Mesendoderm (in vitro differentiated cells): ENCODE results near the gene ISL2.

ENCODE experiments used
- DNase-seq: peaks from one replicate; pipeline ENCODE4 v3.0.0; 2013
- H2AK5ac ChIP-seq: 2 replicates; pipeline ENCODE4 v1.6.1; 2013; ENCODE audit warnings: low read length, inconsistent platforms
- H2BK120ac ChIP-seq: 2 replicates; pipeline ENCODE4 v1.6.1; 2013; ENCODE audit warnings: low read depth, mild to moderate bottlenecking, low read length, moderate library complexity, mixed read lengths
- H2BK15ac ChIP-seq: replicated peaks from 2 replicates; pipeline ENCODE4 v1.6.1; 2013; ENCODE audit warnings: low read depth, mild to moderate bottlenecking, moderate library complexity
- H2BK5ac ChIP-seq: 2 replicates; pipeline ENCODE4 v1.6.1; 2013; ENCODE audit warnings: low read length, inconsistent platforms
- H3K18ac ChIP-seq: 2 replicates; pipeline ENCODE4 v1.6.1; 2013; ENCODE audit warnings: mild to moderate bottlenecking, low read length, mixed read lengths
- H3K23ac ChIP-seq: one replicate; pipeline ENCODE4 v1.6.1; 2013; ENCODE audit warnings: low read length
- H3K27ac ChIP-seq: 2 replicates; pipeline ENCODE4 v1.5.1; 2013; ENCODE audit warnings: low read depth, mild to moderate bottlenecking, inconsistent platforms, low read length, moderate library complexity
- H3K27me3 ChIP-seq: 2 replicates; pipeline ENCODE4 v1.6.1; 2013; ENCODE audit warnings: low read length, control low read depth, mild to moderate bottlenecking, inconsistent platforms; ENCODE audit not compliant: insufficient read depth, poor library complexity
- H3K36me3 ChIP-seq: 2 replicates; pipeline ENCODE4 v1.6.1; 2013; ENCODE audit warnings: low read length, inconsistent platforms; ENCODE audit not compliant: control insufficient read depth, insufficient read depth
- H3K4ac ChIP-seq: one replicate; pipeline ENCODE4 v1.6.1; 2013; ENCODE audit warnings: low read depth, mild to moderate bottlenecking, low read length, moderate library complexity
- H3K4me1 ChIP-seq: 2 replicates; pipeline ENCODE4 v1.6.1; 2013; ENCODE audit warnings: low read depth, low read length, inconsistent platforms; ENCODE audit not compliant: control insufficient read depth
- H3K4me2 ChIP-seq: 2 replicates; pipeline ENCODE4 v1.6.1; 2013; ENCODE audit warnings: low read length
- H3K4me3 ChIP-seq: 2 replicates; pipeline ENCODE4 v1.5.1; 2013; ENCODE audit warnings: mild to moderate bottlenecking, low read length
- H3K56ac ChIP-seq: one replicate; pipeline ENCODE4 v1.6.1; 2013; ENCODE audit warnings: low read length
- H3K79me1 ChIP-seq: 2 replicates; pipeline ENCODE4 v1.6.1; 2013; ENCODE audit warnings: low read length, inconsistent platforms
- H3K79me2 ChIP-seq: 2 replicates; pipeline ENCODE4 v1.6.1; 2013; ENCODE audit warnings: mild to moderate bottlenecking, low read length; ENCODE audit not compliant: control insufficient read depth, insufficient read depth
- H3K9ac ChIP-seq: 2 replicates; pipeline ENCODE4 v1.6.1; 2013; ENCODE audit warnings: low read length, inconsistent platforms
- H4K5ac ChIP-seq: one replicate; pipeline ENCODE4 v1.6.1; 2013; ENCODE audit warnings: low read length
- H4K8ac ChIP-seq: one replicate; pipeline ENCODE4 v1.6.1; 2013; ENCODE audit warnings: low read depth, mild to moderate bottlenecking, control low read depth, low read length, moderate library complexity
- WGBS: extraction: QIAGEN DNeasy Blood & Tissue Kit; methylation state at CpG from one replicate; pipeline ENCODE4 v1.1.7; 2013; ENCODE audit warnings: low lambda C conversion rate, missing lambda C conversion rate; ENCODE audit not compliant: insufficient coverage; ENCODE audit errors: extremely low coverage; 5-methylcytosine and 5-hydroxymethylcytosine counted together

ISL2 gene

GRCh38 chr15:76345583-76345879 lies 9.0 kb downstream of the ISL2 start:
- no peak for DNase-seq
- Histone ChIP-seq H4K8ac (no peak overlapping the region), H3K36me3 (no peaks in the 10 kb centered on the region), H3K23ac (no peak overlapping the region), H2AK5ac (no peak overlapping the region), H3K56ac (peak overlapping the region; percentile 81), H3K27ac (no peak overlapping the region), H3K79me1 (no peaks in the 10 kb centered on the region), H3K4me1 (peaks cover 9% of the 10 kb centered on the region), H2BK5ac (no peak overlapping the region), H3K18ac (no peak overlapping the region), H3K27me3 (peaks cover 41% of the 10 kb centered on the region), H3K4ac (no peak overlapping the region), H3K4me2 (peak overlapping the region; percentile 78), H2BK120ac (no peak overlapping the region), H3K79me2 (no peaks in the 10 kb centered on the region), H3K4me3 (no peak overlapping the region), H3K9ac (no peak overlapping the region), H4K5ac (no peak overlapping the region), H2BK15ac (no peak overlapping the region)
- no CpG with 5 or more reads among the region's 7 CpGs for WGBS

- H3K79me2 ChIP-seq: no peaks in the 10 kb centered on the region
- H3K9ac ChIP-seq: peak overlapping the region; percentile 69
- H3K4ac ChIP-seq: peak overlapping the region; percentile 38
- WGBS: no CpG with 5 or more reads among the region's 65 CpGs
- H2AK5ac ChIP-seq: no peak overlapping the region
- H3K23ac ChIP-seq: no peak overlapping the region
- peak overlapping the region; percentile 37 for H2BK15ac ChIP-seq
- no peaks in the 10 kb centered on the region for H3K36me3 ChIP-seq
- peaks cover 9% of the 10 kb centered on the region for H3K4me1 ChIP-seq
- peak overlapping the region; percentile 78 for H3K4me2 ChIP-seq
- no peak overlapping the region for H2BK120ac ChIP-seq
- peak overlapping the region; percentile 45 for H3K4me3 ChIP-seq
- H3K27ac ChIP-seq: no peak overlapping the region
- H3K18ac ChIP-seq: peak overlapping the region; percentile 47
- peaks cover 36% of the 10 kb centered on the region for H3K27me3 ChIP-seq
- DNase-seq: peak; percentile 78
- H3K79me1 ChIP-seq: no peaks in the 10 kb centered on the region
- H3K56ac ChIP-seq: peak overlapping the region; percentile 81
- H4K8ac ChIP-seq: no peak overlapping the region
- no peak overlapping the region for H4K5ac ChIP-seq
- no peak overlapping the region for H2BK5ac ChIP-seq
Observed at GRCh38 chr15:76345880-76346668, 9.5 kb downstream of the ISL2 start.

- Histone ChIP-seq H3K4me2 (peak overlapping the region; percentile 78), H3K27ac (no peak overlapping the region), H2BK15ac (peak overlapping the region; percentile 37), H4K5ac (no peak overlapping the region), H3K79me2 (no peaks in the 10 kb centered on the region), H2BK120ac (peak overlapping the region; percentile 48), H3K79me1 (no peaks in the 10 kb centered on the region), H3K4me1 (peaks cover 9% of the 10 kb centered on the region), H3K56ac (peak overlapping the region; percentile 81), H3K9ac (peak overlapping the region; percentile 69), H3K36me3 (no peaks in the 10 kb centered on the region), H2BK5ac (no peak overlapping the region), H4K8ac (peak overlapping the region; percentile 76), H3K23ac (no peak overlapping the region), H3K4me3 (peak overlapping the region; percentile 45), H3K18ac (peak overlapping the region; percentile 97), H3K27me3 (peaks cover 29% of the 10 kb centered on the region), H2AK5ac (no peak overlapping the region), H3K4ac (peak overlapping the region; percentile 38)
- WGBS: no CpG with 5 or more reads among the region's 74 CpGs
- peak; percentile 54 for DNase-seq
Observed at GRCh38 chr15:76346669-76347481, 10.3 kb downstream of the ISL2 start.

GRCh38 chr15:76347482-76348055 lies 11.0 kb downstream of the ISL2 start:
- H3K18ac ChIP-seq: peak overlapping the region; percentile 97
- peak overlapping the region; percentile 78 for H3K4me2 ChIP-seq
- no peak overlapping the region for H3K4me3 ChIP-seq
- H3K4ac ChIP-seq: no peak overlapping the region
- H3K27ac ChIP-seq: no peak overlapping the region
- H3K79me1 ChIP-seq: no peaks in the 10 kb centered on the region
- peaks cover 9% of the 10 kb centered on the region for H3K4me1 ChIP-seq
- H4K8ac ChIP-seq: peak overlapping the region; percentile 76
- no peak overlapping the region for H2AK5ac ChIP-seq
- H3K23ac ChIP-seq: no peak overlapping the region
- H4K5ac ChIP-seq: no peak overlapping the region
- H2BK120ac ChIP-seq: no peak overlapping the region
- H2BK5ac ChIP-seq: no peak overlapping the region
- no peak overlapping the region for H2BK15ac ChIP-seq
- no peaks in the 10 kb centered on the region for H3K36me3 ChIP-seq
- DNase-seq: peak; percentile 48
- no peaks in the 10 kb centered on the region for H3K79me2 ChIP-seq
- H3K9ac ChIP-seq: no peak overlapping the region
- peak overlapping the region; percentile 66 for H3K56ac ChIP-seq
- WGBS: no CpG with 5 or more reads among the region's 13 CpGs
- peaks cover 23% of the 10 kb centered on the region for H3K27me3 ChIP-seq

- Histone ChIP-seq H3K9ac (no peak overlapping the region), H3K4me3 (no peak overlapping the region), H4K8ac (no peak overlapping the region), H3K79me2 (no peaks in the 10 kb centered on the region), H3K18ac (no peak overlapping the region), H3K4me1 (peaks cover 4% of the 10 kb centered on the region), H3K36me3 (no peaks in the 10 kb centered on the region), H3K56ac (no peak overlapping the region), H4K5ac (no peak overlapping the region), H2BK15ac (no peak overlapping the region), H3K23ac (no peak overlapping the region), H3K79me1 (no peaks in the 10 kb centered on the region), H3K4me2 (no peak overlapping the region), H3K4ac (no peak overlapping the region), H3K27me3 (peaks cover 10% of the 10 kb centered on the region), H2BK120ac (no peak overlapping the region), H3K27ac (no peak overlapping the region), H2AK5ac (no peak overlapping the region), H2BK5ac (no peak overlapping the region)
- DNase-seq: no peak
- WGBS: no CpG with 5 or more reads among the region's 1 CpG
Observed at GRCh38 chr15:76349301-76350070, 12.9 kb downstream of the ISL2 start.
